CD1c-positive myeloid dendritic cell (primary cell): ENCODE measurements around the gene MAPK7.
"Not testable (repeated sequence)": the region's sequence is repeated elsewhere in the genome, so short reads cannot be mapped to it uniquely, and the experiment has no call there.

Experiments used
- DNase-seq: peaks from one replicate; pipeline ENCODE4 v3.0.0-alpha.2; 2016; ENCODE audit errors: extremely low spot score

Gene MAPK7

GRCh38 chr17:19343256-19343630 is 35.1 kb upstream of the MAPK7 start:
- DNase-seq: no peak

GRCh38 chr17:19343671-19344151 is 34.6 kb upstream of the MAPK7 start:
- no peak for DNase-seq

GRCh38 chr17:19344311-19345066 is 33.8 kb upstream of the MAPK7 start:
- DNase-seq: no peak

GRCh38 chr17:19345067-19345460 is 33.2 kb upstream of the MAPK7 start:
- DNase-seq: no peak

- DNase-seq: no peak
These were observed 32.6 kb upstream of the MAPK7 start for GRCh38 chr17:19345486-19346350.

GRCh38 chr17:19346351-19347255 is 31.7 kb upstream of the MAPK7 start:
- no peak for DNase-seq

GRCh38 chr17:19347323-19348080 is 30.8 kb upstream of the MAPK7 start:
- DNase-seq: no peak

GRCh38 chr17:19348081-19348650 is 30.1 kb upstream of the MAPK7 start:
- DNase-seq: no peak

- no peak for DNase-seq
These were observed 29.5 kb upstream of the MAPK7 start for GRCh38 chr17:19348806-19349205.

- DNase-seq: not testable (repeated sequence)
These were observed 24.9 kb upstream of the MAPK7 start for GRCh38 chr17:19353401-19353800.

GRCh38 chr17:19354748-19355147 is 23.6 kb upstream of the MAPK7 start:
- no peak for DNase-seq

GRCh38 chr17:19357351-19357750 is 20.9 kb upstream of the MAPK7 start:
- DNase-seq: no peak

- no peak for DNase-seq
These were observed 20.5 kb upstream of the MAPK7 start for GRCh38 chr17:19357761-19358160.

- DNase-seq: no peak
These were observed 19.1 kb upstream of the MAPK7 start for GRCh38 chr17:19359151-19359550.

GRCh38 chr17:19359856-19360255 is 18.4 kb upstream of the MAPK7 start:
- DNase-seq: no peak

GRCh38 chr17:19360772-19361171 is 17.5 kb upstream of the MAPK7 start:
- no peak for DNase-seq

GRCh38 chr17:19361326-19361725 is 17.0 kb upstream of the MAPK7 start:
- no peak for DNase-seq

GRCh38 chr17:19361944-19362276 is 16.4 kb upstream of the MAPK7 start:
- no peak for DNase-seq

- DNase-seq: peak; percentile 95
These were observed 15.8 kb upstream of the MAPK7 start, which contains the start of gene B9D1 for GRCh38 chr17:19362277-19363113. TSS of gene B9D1 (minus strand) at chr17:19362723. CDS start at chr17:19362569, 154 bp downstream.

- DNase-seq: no peak
These were observed 15.2 kb upstream of the MAPK7 start for GRCh38 chr17:19363114-19363438.
